OCI-LY7 (cell line): ENCODE data around the gene BCAS4.

ENCODE experiments used
- CTCF ChIP-seq: fragments of 200-600 bp; sonication (generic); conservative IDR thresholded peaks from 2 replicates; pipeline ENCODE4 v1.5.1; 2014; ENCODE audit warnings: mild to moderate bottlenecking, antibody characterized with exemption, low read length, moderate library complexity, mixed read lengths
- EZH2phosphoT487 ChIP-seq: fragments of 200-600 bp; sonication (generic); IDR thresholded peaks from 2 replicates; pipeline ENCODE4 v1.6.1; 2018; ENCODE audit warnings: low read depth, borderline replicate concordance, mild to moderate bottlenecking, mixed run types, antibody characterized with exemption, low read length, moderate library complexity, mixed read lengths

GRCh38 chr20:50870561-50871161 lies 75.8 kb downstream of the BCAS4 start:
- no peak for TF ChIP-seq CTCF
- TF ChIP-seq EZH2phosphoT487 = no peak
